ENCODE results near the gene SASH1.

The SASH1 gene

GRCh38 chr6:148422085-148422484 lies 79.4 kb downstream of the SASH1 start:
- no peaks in the 10 kb centered on the region for H3K9me2 ChIP-seq (ENCODE audit: low read depth, low read length)
- H3K36me3 ChIP-seq (ENCODE audit: insufficient read depth, low read length): no peaks in the 10 kb centered on the region
- H4K20me1 ChIP-seq (ENCODE audit: insufficient read depth, low read length): no peaks in the 10 kb centered on the region
- TF ChIP-seq, protein P1, sequence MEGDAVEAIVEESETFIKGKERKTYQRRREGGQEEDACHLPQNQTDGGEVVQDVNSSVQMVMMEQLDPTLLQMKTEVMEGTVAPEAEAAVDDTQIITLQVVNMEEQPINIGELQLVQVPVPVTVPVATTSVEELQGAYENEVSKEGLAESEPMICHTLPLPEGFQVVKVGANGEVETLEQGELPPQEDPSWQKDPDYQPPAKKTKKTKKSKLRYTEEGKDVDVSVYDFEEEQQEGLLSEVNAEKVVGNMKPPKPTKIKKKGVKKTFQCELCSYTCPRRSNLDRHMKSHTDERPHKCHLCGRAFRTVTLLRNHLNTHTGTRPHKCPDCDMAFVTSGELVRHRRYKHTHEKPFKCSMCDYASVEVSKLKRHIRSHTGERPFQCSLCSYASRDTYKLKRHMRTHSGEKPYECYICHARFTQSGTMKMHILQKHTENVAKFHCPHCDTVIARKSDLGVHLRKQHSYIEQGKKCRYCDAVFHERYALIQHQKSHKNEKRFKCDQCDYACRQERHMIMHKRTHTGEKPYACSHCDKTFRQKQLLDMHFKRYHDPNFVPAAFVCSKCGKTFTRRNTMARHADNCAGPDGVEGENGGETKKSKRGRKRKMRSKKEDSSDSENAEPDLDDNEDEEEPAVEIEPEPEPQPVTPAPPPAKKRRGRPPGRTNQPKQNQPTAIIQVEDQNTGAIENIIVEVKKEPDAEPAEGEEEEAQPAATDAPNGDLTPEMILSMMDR (IDR thresholded peaks at IDR 0.05; ENCODE audit: low read length): no peak
- no peak for TF ChIP-seq EZH2 (IDR thresholded peaks at IDR 0.05; ENCODE audit: borderline replicate concordance, low read length)
- no peak overlapping the region for H3K27ac ChIP-seq (ENCODE audit: low read depth, low read length, poor library complexity, severe bottlenecking)
- no peaks in the 10 kb centered on the region for H3K79me2 ChIP-seq (ENCODE audit: insufficient read depth, low read length)
- no peak overlapping the region for H3K4me2 ChIP-seq (ENCODE audit: low read length)
- H2AFZ ChIP-seq (ENCODE audit: low read length): no peak overlapping the region
- no peaks in the 10 kb centered on the region for H3K27me3 ChIP-seq (ENCODE audit: insufficient read depth, low read length)
- H3K4me1 ChIP-seq (ENCODE audit: insufficient read depth, low read length, severe bottlenecking): no peaks in the 10 kb centered on the region
- H3K9me3 ChIP-seq (ENCODE audit: low read length): no peaks in the 10 kb centered on the region
- H3F3A ChIP-seq (ENCODE audit: insufficient read depth, low read length): no peaks in the 10 kb centered on the region
- no peak overlapping the region for H3K9ac ChIP-seq (ENCODE audit: low read length)
- H3K4me3 ChIP-seq (ENCODE audit: low read depth, low read length, poor library complexity, severe bottlenecking): no peak overlapping the region

DNA sequence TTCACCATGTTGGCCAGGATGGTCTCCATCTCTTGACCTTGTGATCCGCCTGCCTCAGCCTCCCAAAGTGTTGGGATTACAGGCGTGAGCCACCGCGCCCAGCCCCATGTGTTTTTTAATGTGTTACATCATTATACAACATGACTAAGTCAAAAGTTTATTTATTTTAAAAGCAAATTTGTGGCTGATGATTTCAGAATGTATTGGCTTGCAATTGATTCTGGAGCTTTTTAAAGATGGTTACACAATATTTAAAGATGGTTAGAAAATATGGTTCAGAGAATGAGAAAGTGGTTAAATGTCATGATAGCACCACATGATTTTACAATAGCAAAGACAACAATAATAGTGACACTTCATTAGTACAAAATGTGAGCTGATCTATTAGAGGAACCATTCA lies 80.5 kb downstream of the SASH1 start:
- H3K27me3 ChIP-seq (ENCODE audit: insufficient read depth, low read length): no peaks in the 10 kb centered on the region
- H3K4me3 ChIP-seq (ENCODE audit: low read depth, low read length, poor library complexity, severe bottlenecking): no peak overlapping the region
- H3K36me3 ChIP-seq (ENCODE audit: insufficient read depth, low read length): no peaks in the 10 kb centered on the region
- no peaks in the 10 kb centered on the region for H4K20me1 ChIP-seq (ENCODE audit: insufficient read depth, low read length)
- H3K27ac ChIP-seq (ENCODE audit: low read depth, low read length, poor library complexity, severe bottlenecking): no peak overlapping the region
- no peaks in the 10 kb centered on the region for H3K9me3 ChIP-seq (ENCODE audit: low read length)
- no peaks in the 10 kb centered on the region for H3K79me2 ChIP-seq (ENCODE audit: insufficient read depth, low read length)
- H3K4me1 ChIP-seq (ENCODE audit: insufficient read depth, low read length, severe bottlenecking): no peaks in the 10 kb centered on the region
- H3K4me2 ChIP-seq (ENCODE audit: low read length): no peak overlapping the region
- no peaks in the 10 kb centered on the region for H3K9me2 ChIP-seq (ENCODE audit: low read depth, low read length)
- no peaks in the 10 kb centered on the region for H3F3A ChIP-seq (ENCODE audit: insufficient read depth, low read length)
- no peak overlapping the region for H2AFZ ChIP-seq (ENCODE audit: low read length)
- TF ChIP-seq EZH2 (IDR thresholded peaks at IDR 0.05; ENCODE audit: borderline replicate concordance, low read length): no peak
- no peak overlapping the region for H3K9ac ChIP-seq (ENCODE audit: low read length)

DNA sequence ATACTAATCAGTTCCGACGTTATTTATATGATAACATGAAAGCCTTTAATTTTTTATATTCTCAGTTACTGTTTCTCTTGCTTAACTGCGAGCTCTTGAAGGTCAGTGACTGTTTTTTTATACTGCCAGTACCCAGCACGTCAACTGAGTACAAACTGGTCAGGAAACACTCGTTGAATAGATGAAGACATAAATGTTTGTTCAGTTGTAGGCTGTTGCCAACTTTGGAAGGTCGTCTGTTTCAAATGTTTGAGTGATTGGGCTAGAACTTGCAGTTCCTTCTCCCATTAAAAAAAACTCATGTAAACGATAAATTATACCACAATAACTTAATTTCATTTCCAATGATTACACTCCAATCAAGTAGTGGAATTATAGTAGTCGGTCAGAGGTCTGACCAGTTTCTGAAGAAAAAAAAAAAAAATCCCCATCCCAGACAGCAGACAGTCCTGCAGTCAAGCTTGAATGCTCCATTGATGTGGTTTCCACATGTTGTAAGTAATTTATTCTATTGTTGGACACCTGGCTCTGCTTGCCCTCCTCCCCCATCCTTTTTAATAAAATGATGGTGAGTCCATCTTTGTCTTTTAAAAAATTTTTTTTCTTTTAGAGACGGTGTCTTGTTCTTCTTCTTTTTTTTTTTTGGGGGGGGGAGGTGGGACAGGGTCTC lies 81.1 kb downstream of the SASH1 start:
- H4K20me1 ChIP-seq (ENCODE audit: insufficient read depth, low read length): no peaks in the 10 kb centered on the region
- TF ChIP-seq, protein P1 (IDR thresholded peaks at IDR 0.05; ENCODE audit: low read length): no peak
- no peak for TF ChIP-seq EZH2 (IDR thresholded peaks at IDR 0.05; ENCODE audit: borderline replicate concordance, low read length)

GRCh38 chr6:148425443-148425842 lies 82.8 kb downstream of the SASH1 start:
- Histone ChIP-seq H3K4me1 (ENCODE audit: insufficient read depth, low read length, severe bottlenecking) (no peaks in the 10 kb centered on the region), H3K27ac (ENCODE audit: low read depth, low read length, poor library complexity, severe bottlenecking) (no peak overlapping the region), H3K9ac (ENCODE audit: low read length) (no peak overlapping the region), H3K36me3 (ENCODE audit: insufficient read depth, low read length) (no peaks in the 10 kb centered on the region), H2AFZ (ENCODE audit: low read length) (no peak overlapping the region), H3K4me3 (ENCODE audit: low read depth, low read length, poor library complexity, severe bottlenecking) (no peak overlapping the region), H3K4me2 (ENCODE audit: low read length) (no peak overlapping the region), H3K79me2 (ENCODE audit: insufficient read depth, low read length) (no peaks in the 10 kb centered on the region), H3F3A (ENCODE audit: insufficient read depth, low read length) (no peaks in the 10 kb centered on the region), H3K9me2 (ENCODE audit: low read depth, low read length) (no peaks in the 10 kb centered on the region), H3K9me3 (ENCODE audit: low read length) (no peaks in the 10 kb centered on the region), H3K27me3 (ENCODE audit: insufficient read depth, low read length) (no peaks in the 10 kb centered on the region), H4K20me1 (ENCODE audit: insufficient read depth, low read length) (no peaks in the 10 kb centered on the region)
- TF ChIP-seq, protein P1 (IDR thresholded peaks at IDR 0.05; ENCODE audit: low read length): no peak
- TF ChIP-seq EZH2 (IDR thresholded peaks at IDR 0.05; ENCODE audit: borderline replicate concordance, low read length): no peak

More for the DNA sequence above, 81.1 kb downstream of the SASH1 start:
- no peak overlapping the region for H2AFZ ChIP-seq (ENCODE audit: low read length)
- H3K4me2 ChIP-seq (ENCODE audit: low read length): no peak overlapping the region
- H3K4me3 ChIP-seq (ENCODE audit: low read depth, low read length, poor library complexity, severe bottlenecking): no peak overlapping the region
- H3K27ac ChIP-seq (ENCODE audit: low read depth, low read length, poor library complexity, severe bottlenecking): no peak overlapping the region
- no peaks in the 10 kb centered on the region for H3K27me3 ChIP-seq (ENCODE audit: insufficient read depth, low read length)
- H3K9me2 ChIP-seq (ENCODE audit: low read depth, low read length): no peaks in the 10 kb centered on the region
- H3K9ac ChIP-seq (ENCODE audit: low read length): no peak overlapping the region
- H3K9me3 ChIP-seq (ENCODE audit: low read length): no peaks in the 10 kb centered on the region
- H3K79me2 ChIP-seq (ENCODE audit: insufficient read depth, low read length): no peaks in the 10 kb centered on the region
- no peaks in the 10 kb centered on the region for H3F3A ChIP-seq (ENCODE audit: insufficient read depth, low read length)
- H3K36me3 ChIP-seq (ENCODE audit: insufficient read depth, low read length): no peaks in the 10 kb centered on the region
- no peaks in the 10 kb centered on the region for H3K4me1 ChIP-seq (ENCODE audit: insufficient read depth, low read length, severe bottlenecking)
